ENCODE results near the gene TCEANC. TPM values are rescaled to one million over a fixed set of nuclear protein-coding genes. Genes with fewer than 3 reads are reported as not detected.

The TCEANC gene, protein sequence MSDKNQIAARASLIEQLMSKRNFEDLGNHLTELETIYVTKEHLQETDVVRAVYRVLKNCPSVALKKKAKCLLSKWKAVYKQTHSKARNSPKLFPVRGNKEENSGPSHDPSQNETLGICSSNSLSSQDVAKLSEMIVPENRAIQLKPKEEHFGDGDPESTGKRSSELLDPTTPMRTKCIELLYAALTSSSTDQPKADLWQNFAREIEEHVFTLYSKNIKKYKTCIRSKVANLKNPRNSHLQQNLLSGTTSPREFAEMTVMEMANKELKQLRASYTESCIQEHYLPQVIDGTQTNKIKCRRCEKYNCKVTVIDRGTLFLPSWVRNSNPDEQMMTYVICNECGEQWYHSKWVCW
- 2.0 and 3.9 TPM in 2 replicates for total RNA-seq

DNA sequence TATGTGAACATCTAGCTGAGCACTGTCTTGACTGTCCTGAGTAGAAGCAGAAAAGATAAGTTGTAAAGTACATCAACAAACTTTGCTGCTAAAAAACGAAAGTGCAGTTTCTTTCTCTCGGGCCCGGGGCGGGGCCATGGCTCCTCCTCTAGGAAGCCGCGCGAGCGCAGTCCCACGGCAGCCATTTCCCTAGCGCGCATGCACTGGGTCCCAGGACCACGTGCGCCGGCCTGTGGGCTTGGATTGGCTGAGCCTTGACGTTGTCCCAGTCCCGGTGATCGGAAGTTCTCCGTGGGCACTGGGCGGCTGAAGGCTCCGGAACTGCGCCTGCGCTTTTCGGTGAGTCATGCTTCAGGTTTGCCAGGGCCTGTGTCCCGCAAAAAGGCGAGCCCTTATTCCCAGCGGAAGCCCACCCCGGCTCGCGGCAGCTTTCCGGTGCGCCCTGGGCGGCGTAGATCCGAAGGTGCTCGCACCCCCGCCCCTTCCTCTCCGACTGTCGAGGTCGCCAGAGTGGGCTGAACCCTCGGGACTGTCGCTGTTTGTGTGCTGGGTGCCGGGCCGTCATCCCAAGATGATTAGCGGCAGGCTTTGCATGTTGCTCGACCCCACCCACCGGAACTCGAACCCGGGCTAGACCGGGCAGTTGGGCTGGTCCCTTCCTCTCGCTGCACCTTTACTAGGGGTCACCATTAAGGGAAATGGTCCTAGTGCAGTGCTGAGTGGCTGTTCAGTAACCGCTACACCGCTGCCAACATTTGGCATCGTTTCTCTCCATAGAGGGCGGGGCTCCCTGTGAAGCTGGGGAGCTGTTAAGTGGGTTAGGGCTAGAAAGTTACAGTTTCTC lies at the start of gene TCEANC:
Gene TCEANC (plus strand): TSS at position 292 of the 844 bp plus-strand sequence. CDS start 9,368 bp downstream, outside the sequence.

DNA sequence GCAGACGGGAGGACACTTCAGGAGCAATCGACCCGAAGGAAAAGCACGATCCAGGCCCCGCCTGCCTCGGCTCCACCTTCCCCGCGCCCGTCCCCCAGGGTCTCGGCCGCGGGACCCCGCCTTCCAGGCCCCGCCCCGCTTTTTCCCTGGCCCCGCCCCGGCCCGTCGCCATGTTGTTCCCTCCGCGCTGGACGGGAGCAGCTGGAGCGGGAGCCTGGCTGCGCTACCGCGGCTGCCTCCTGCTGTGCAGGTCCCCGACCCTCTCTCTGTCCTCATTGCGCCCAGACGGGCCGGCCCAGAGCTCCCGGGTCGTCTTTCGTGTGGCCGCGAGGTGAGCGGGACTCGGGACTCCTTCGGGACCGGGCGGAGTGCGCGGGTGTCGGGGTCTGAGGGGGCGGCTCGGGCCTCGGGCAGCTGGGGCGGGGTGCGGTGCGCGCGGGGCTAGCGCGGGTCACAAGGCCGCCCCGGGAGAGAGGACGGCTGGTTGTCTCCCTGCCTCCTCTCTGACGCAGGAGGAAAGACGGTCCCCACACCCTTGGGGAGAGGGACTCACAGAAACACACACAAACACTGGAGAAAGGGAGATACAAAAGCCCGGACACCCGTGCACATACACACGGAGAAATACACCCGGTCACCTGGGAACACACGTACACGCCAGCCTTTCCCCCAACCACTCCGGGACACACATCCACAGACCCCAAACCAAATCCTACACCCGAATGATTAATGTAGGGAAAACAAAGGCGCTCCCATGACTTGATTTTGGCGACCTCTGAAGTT lies 36.2 kb downstream of the TCEANC start, which contains the start of gene RAB9A:
Gene RAB9A (plus strand): TSS at position 171 of the 783 bp plus-strand sequence. CDS start 19,619 bp downstream, outside the sequence.

Other genes with a start within 250 kb of the TCEANC start
- gene EGFL6, start 83.5 kb upstream of the TCEANC start, total RNA-seq, result under 0.01 TPM in 1 of 2 replicates, not detected in the other
- gene RAB9A, start 36.0 kb downstream of the TCEANC start, total RNA-seq, result 34.2 and 38.5 TPM in 2 replicates
- 18.7 and 28.3 TPM in 2 replicates for gene TRAPPC2, start 81.5 kb downstream of the TCEANC start, total RNA-seq
- 12.1 and 20.0 TPM in 2 replicates for gene OFD1, start 81.6 kb downstream of the TCEANC start, total RNA-seq
- gene GPM6B, start 164.0 kb downstream of the TCEANC start, total RNA-seq, result not detected in 2 replicates

Data from placental epithelial cell (primary cell).